Spinal cord (tissue), 10 donors: ENCODE data around the gene NCKAP5. TPM values are rescaled to one million over a fixed set of nuclear protein-coding genes. Genes with fewer than 3 reads are reported as not detected.

Experiments
- DNase-seq, 6 donors: peaks; one replicate each; pipeline versions ENCODE4 v3.0.0 to v3.0.0-alpha.2; 2013 to 2015; ENCODE audit warnings: low spot score in 6 of 6, low read depth in 4 of 6
- H3K27ac ChIP-seq: one replicate; pipeline ENCODE4 v1.5.1; 2013; ENCODE audit warnings: low read depth, low read length, control low read depth
- H3K27me3 ChIP-seq: one replicate; pipeline ENCODE4 v1.6.1; 2013; ENCODE audit warnings: low read length; ENCODE audit not compliant: control insufficient read depth, insufficient read depth
- H3K36me3 ChIP-seq: one replicate; pipeline ENCODE4 v1.6.1; 2013; ENCODE audit warnings: low read length; ENCODE audit not compliant: control insufficient read depth, insufficient read depth
- H3K4me1 ChIP-seq: one replicate; pipeline ENCODE4 v1.6.1; 2013; ENCODE audit warnings: low read length; ENCODE audit not compliant: control insufficient read depth, insufficient read depth
- H3K4me3 ChIP-seq: one replicate; pipeline ENCODE4 v1.5.1; 2013; ENCODE audit warnings: low read depth, low read length, control low read depth
- H3K9me3 ChIP-seq: one replicate; pipeline ENCODE4 v1.6.1; 2013; ENCODE audit warnings: low read length; ENCODE audit not compliant: control insufficient read depth, insufficient read depth
- WGBS: methylation state at CpG from one replicate; pipeline ENCODE4 v1.1.5; 2013; ENCODE audit warnings: missing lambda C conversion rate; ENCODE audit not compliant: insufficient coverage; 5-methylcytosine and 5-hydroxymethylcytosine counted together
- polyA plus RNA-seq, 2 donors: library from polyadenylated mRNA; unstranded; fragments of 120-200 nt; gene quantifications; one replicate each; pipeline ENCODE4 v1.2.1, GENCODE V29; 2013; ENCODE audit not compliant: insufficient read length in 2 of 2
- total RNA-seq, 2 donors: library from RNA; depleted of rRNA in 1 of 2; stranded (reverse); fragments of 120-200 nt in 1 of 2; fragments of >200 nt in 1 of 2; gene quantifications; one replicate each; pipeline versions ENCODE4 v1.2.3 to v1.2.4, GENCODE V29; 2013 to 2014
- donor health status: healthy.

The NCKAP5 gene
- total and polyA plus RNA-seq, 4 donors = 8.9 to 17.7 (median 11.6) TPM

DNA sequence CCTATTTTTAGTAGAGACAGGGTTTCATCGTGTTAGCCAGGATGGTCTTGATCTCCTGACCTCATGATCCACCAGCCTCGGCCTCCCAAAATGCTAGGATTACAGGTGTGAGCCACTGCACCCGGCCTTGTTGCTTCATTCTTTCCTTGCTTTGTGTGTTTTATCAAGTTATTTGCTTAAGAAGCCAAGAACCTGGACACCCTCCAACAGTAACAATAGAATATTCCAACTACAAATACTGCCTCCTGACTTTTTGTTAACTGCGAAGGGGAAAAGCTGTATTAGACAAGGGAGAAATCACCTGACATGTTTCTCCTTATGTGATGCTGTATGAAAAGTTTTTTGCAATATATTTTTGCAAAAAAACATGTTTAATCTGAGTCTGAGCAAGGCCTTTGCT, 297.2 kb downstream of the NCKAP5 start:
- no peaks in the 10 kb centered on the region for H3K36me3 ChIP-seq
- no peak overlapping the region for H3K4me3 ChIP-seq
- H3K27ac ChIP-seq = no peak overlapping the region
- no peaks in the 10 kb centered on the region for H3K27me3 ChIP-seq
- 80% methylated on average over 1 of the region's 4 CpGs for WGBS
- H3K4me1 ChIP-seq = peaks cover 11% of the 10 kb centered on the region
- no peak for DNase-seq
- H3K9me3 ChIP-seq = no peaks in the 10 kb centered on the region

DNA sequence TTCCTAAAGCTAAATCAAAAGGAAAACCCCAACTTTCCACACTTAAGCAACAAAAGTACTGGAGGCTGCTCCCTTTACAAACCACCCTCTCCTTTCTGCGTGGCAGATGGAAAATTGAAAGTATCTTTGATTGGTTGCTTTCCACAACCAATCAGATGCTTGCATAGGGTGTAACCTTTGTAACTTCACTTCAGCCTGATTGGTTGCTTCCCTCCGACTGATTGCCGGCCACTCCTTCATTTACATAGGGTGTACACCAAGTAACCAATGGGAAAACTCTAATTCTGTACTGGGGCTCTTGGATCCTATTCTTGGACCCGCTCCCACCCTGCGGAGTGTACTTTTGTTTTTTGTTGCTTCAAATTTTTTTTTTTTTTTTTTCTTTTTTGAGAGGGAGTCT, 297.7 kb downstream of the NCKAP5 start:
- Histone ChIP-seq H3K27ac (no peak overlapping the region), H3K27me3 (no peaks in the 10 kb centered on the region), H3K9me3 (no peaks in the 10 kb centered on the region), H3K4me3 (no peak overlapping the region), H3K36me3 (no peaks in the 10 kb centered on the region), H3K4me1 (peaks cover 16% of the 10 kb centered on the region)
- WGBS = 93% methylated on average over 2 of the region's 5 CpGs
- no peak for DNase-seq

DNA sequence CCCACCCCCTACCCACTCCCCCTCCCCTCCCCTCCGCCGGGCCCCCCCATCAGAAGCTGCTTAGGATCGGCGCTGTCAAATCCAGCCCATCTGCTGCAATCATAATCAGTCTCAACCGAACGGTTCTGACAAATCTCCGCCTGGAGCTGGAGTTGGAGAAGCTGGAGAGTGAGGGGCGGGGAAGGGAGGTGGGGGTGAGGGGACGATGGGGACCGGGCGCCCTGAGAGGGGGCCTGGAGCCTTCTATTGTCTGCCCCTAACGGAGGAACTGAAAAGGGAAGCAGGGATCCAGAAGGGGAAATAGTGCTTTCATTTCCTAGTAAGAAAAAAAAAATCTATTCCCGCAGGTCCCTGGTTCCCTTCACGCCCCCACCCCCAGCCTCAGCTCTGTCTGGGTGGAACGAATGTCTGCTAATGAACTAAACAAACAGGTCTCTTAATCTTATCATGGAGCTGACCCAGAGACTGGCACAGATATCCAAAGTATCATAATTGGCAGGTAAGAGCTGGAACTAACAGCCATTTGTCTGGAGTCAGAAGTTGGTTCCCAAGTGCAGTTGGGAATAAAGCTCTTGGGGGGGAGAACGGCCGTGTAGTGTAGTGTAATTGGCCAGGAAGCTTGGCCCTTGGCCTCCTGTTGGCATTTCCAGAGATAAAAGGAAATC, 301.2 kb downstream of the NCKAP5 start:
- WGBS = 0% methylated on average over 8 of the region's 17 CpGs
- H3K27me3 ChIP-seq = no peaks in the 10 kb centered on the region
- H3K36me3 ChIP-seq = no peaks in the 10 kb centered on the region
- no peaks in the 10 kb centered on the region for H3K9me3 ChIP-seq
- H3K27ac ChIP-seq = no peak overlapping the region
- peaks cover 22% of the 10 kb centered on the region for H3K4me1 ChIP-seq
- H3K4me3 ChIP-seq = peak overlapping the region; percentile 48
- DNase-seq = peak in 2 of 6 donors; percentile 56 to 87

DNA sequence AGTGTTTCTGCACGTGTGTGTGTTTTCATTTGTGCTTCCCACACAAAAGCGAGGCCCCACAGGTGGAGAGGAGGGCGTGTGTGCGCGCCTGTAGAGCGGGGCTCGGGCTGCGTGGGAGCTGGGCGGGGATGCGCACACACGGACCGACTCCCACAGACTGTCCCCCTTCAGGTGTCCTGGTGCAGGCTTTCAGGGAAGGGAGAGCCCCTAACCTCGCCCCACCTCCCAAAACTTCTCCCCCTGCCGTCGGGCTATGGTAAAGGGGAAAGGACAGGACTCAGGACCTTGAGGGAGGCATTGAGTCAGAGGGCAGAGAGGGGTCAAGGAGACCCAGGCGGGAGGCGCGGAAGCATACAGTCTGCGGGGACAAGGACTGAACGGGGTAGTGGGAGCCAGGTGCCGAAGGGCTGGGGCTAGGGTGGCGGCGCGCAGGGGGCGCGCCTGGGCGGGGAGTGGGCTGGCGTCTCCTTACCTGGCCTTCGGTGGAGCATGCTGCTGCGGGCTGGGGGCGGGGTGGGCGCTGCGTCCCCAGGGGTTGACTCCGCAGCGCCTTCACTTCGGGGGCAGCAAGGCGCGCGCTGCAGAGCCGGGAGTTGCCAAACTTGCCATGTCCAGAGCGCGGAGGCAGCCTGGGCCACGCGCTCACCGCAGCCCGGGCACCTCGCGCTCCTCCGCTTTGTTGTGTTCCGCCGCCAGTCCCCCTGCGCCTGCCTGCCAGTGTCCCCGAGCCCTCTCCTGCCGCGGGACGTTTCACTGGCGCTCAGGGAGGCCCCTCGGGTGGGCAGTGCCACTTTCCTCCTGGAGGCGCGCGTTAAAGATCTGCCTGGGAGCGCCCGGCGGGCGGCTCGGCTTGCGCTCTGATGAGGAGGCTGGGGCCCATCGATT, 302.0 kb downstream of the NCKAP5 start:
- Histone ChIP-seq H3K4me1 (peaks cover 22% of the 10 kb centered on the region), H3K9me3 (no peaks in the 10 kb centered on the region), H3K27ac (peak overlapping the region; percentile 57), H3K36me3 (no peaks in the 10 kb centered on the region), H3K4me3 (peak overlapping the region; percentile 48), H3K27me3 (no peaks in the 10 kb centered on the region)
- WGBS = 1% methylated on average over 49 of the region's 68 CpGs
- peak in 2 of 6 donors; percentile 70 to 77 for DNase-seq

DNA sequence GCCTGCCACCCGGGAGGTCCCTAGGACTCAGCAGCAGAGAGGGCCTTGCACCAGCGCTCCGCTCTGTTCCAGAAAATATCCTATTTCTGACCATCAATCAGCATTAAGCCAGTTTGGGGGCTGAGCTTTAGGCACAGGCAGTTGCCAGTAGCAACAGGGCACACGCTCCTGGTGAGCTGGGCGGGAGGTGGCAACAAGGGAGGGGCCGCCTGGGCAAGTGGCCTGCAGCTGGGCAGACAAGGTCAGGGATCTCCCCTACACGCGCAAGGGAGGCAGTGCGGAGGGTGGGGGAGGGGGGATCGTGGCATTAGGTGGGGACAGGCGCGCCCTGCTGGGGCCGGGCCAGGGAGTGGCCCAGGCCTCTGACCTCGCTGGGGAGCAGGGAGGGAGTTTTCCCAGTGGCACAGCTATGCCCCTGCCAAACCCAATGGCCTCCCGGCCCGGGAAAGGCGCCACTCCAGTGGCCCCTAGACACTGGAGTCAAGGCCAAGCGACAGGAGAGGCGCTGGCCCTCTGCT, 302.8 kb downstream of the NCKAP5 start:
- Histone ChIP-seq H3K4me1 (peaks cover 22% of the 10 kb centered on the region), H3K4me3 (peak overlapping the region; percentile 48), H3K27ac (peak overlapping the region; percentile 61), H3K9me3 (no peaks in the 10 kb centered on the region), H3K36me3 (no peaks in the 10 kb centered on the region), H3K27me3 (no peaks in the 10 kb centered on the region)
- WGBS = 7% methylated on average over 16 of the region's 19 CpGs
- DNase-seq = peak in 2 of 6 donors; percentile 68 to 70

DNA sequence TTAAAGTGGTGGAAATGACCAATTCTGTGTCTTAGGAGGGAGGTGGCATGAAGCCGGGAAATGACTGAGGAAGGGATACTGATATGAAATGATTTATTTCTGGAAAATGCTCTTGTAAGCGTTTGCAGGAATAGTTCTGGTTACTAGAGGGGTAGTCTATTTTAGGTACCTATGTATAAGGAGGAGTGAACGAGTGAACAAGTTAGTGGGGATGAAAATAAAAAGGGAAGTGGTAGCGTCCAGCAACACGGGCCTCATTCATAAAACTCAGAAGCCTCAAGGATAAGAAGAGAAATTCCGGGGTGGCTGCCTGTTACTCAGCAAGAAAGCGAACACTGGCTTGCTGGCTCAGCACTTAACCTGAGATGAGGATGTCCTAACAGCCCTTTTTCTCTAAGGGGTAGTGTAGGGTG, 303.3 kb downstream of the NCKAP5 start:
- H3K27me3 ChIP-seq = no peaks in the 10 kb centered on the region
- H3K27ac ChIP-seq = peak overlapping the region; percentile 61
- H3K36me3 ChIP-seq = no peaks in the 10 kb centered on the region
- WGBS = 32% methylated on average over 7 of the region's 7 CpGs
- peak in 2 of 6 donors; percentile 60 to 65 for DNase-seq
- H3K9me3 ChIP-seq = no peaks in the 10 kb centered on the region
- peaks cover 22% of the 10 kb centered on the region for H3K4me1 ChIP-seq
- peak overlapping the region; percentile 48 for H3K4me3 ChIP-seq

DNA sequence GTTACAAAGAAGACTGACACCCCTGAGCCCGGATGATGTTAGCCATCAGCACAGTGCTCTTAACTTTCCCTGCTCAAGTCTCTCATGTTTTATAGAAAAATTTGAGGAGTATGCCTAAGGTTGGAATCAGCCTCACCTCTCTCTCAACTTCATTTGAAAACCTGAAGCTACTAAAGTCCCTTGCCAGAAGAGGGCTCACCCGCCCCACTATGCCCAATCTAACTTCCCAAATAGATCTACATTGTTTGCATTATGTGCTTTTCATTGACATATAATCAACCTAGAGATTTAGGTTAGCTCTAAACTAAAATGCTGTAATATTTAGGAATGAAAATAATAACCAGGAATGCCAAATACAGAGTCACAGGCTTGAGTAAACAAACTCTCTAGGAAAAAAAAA, 305.4 kb downstream of the NCKAP5 start:
- peak in 2 of 6 donors; percentile 32 to 68 for DNase-seq
- WGBS = no CpG with 5 or more reads among the region's 2 CpGs
- Histone ChIP-seq H3K4me3 (no peak overlapping the region), H3K4me1 (peaks cover 22% of the 10 kb centered on the region), H3K27ac (no peak overlapping the region), H3K9me3 (no peaks in the 10 kb centered on the region), H3K27me3 (no peaks in the 10 kb centered on the region), H3K36me3 (no peaks in the 10 kb centered on the region)

DNA sequence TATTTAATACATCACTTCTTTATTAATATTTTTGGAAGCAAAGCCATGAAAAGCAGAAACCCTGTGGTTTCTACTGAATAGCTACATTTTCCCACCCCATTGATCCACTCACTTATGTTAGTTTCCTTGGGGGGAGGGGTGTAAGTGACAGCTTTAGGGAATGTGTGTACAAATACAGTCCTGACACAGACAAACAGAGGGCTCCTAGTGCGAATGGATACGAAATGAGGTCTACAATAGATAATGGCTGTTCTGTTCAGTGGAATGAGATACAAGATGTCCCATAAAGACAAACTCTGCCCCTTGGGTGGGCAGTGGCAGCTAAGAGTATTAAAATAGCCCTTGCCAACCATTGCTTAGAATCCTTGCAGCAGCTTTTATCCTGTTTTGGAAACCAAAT, 312.9 kb downstream of the NCKAP5 start:
- H3K27ac ChIP-seq = no peak overlapping the region
- H3K4me3 ChIP-seq = no peak overlapping the region
- no peaks in the 10 kb centered on the region for H3K27me3 ChIP-seq
- no peaks in the 10 kb centered on the region for H3K36me3 ChIP-seq
- peak in 2 of 6 donors; percentile 65 to 66 for DNase-seq
- H3K9me3 ChIP-seq = no peaks in the 10 kb centered on the region
- peaks cover 8% of the 10 kb centered on the region for H3K4me1 ChIP-seq
- 17% methylated on average over 2 of the region's 2 CpGs for WGBS

DNA sequence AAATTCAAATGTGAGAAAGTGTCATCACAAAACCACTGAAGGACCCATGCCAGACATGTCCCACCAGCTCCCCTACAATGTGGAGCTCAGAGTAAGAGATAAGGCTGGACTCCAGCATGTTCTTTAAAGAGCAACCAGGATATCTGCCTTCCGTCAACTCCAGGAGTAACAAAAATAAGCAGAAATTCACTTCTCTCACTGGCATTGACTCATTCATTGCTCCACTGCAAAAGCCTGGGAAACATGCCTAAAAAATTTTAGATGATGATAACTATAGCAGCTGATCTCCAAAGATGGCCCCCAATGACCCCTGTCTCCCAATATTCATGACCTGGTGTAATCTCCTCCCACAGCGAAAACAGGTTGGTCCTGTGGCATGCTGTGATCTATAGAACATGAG, 314.5 kb downstream of the NCKAP5 start:
- Histone ChIP-seq H3K36me3 (no peaks in the 10 kb centered on the region), H3K27ac (no peak overlapping the region), H3K9me3 (no peaks in the 10 kb centered on the region), H3K27me3 (no peaks in the 10 kb centered on the region), H3K4me3 (no peak overlapping the region), H3K4me1 (peaks cover 10% of the 10 kb centered on the region)
- DNase-seq = no peak
- 100% methylated on average over 1 of the region's 2 CpGs for WGBS
